GM21723 (cell line): Measurements from ENCODE around the gene HPSE2.

Source experiments
- ATAC-seq: cut with Tn5 transposase; IDR thresholded peaks from one replicate; pipeline ENCODE4 v1.9.1; 2021; ENCODE audit warnings: mild to moderate bottlenecking, moderate library complexity; ENCODE audit not compliant: unreplicated experiment

Gene HPSE2

GRCh38 chr10:98469001-98469931 lies 766.4 kb downstream of the HPSE2 start:
- no peak for ATAC-seq

DNA sequence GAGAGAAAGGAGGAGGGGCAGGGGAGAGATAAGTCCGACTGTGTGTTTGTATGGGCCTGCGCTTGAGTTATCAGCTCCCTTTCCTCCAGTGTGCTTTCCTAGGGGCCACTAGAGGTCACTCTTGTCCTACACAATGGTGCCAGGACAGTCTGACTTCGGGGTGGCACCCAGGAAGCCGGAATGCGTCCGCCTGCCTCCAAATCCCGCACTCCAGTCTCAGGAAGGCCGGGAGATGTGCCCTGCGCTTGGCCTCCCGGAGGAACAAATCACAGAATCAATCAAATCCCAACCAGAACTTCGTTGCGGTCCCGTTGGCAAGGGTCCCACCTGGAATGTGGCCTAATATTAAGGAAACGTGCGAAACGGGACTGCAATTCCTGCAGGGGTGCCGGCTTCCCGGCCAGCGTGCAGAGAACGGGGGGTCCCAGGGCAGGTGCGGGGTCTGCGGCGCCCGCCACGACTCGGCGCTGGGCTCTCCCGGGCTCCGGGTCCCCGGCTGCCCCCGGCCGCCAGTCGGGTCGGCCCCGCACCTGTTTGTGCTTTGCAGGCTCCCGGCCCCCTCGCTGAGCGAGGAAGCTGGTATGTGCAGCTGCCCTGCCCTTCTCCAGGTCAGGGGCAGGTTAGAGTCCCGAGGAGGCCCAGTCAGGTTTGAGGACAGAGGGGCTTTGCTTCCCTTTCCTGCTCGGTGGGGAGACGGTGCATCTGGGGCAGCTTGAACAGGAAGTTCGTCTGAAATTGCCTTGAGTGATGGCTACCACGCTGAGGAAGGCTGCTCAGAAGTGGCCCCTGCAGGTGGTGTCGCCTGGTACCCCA lies 767.9 kb downstream of the HPSE2 start:
- ATAC-seq = peak; percentile 98

DNA sequence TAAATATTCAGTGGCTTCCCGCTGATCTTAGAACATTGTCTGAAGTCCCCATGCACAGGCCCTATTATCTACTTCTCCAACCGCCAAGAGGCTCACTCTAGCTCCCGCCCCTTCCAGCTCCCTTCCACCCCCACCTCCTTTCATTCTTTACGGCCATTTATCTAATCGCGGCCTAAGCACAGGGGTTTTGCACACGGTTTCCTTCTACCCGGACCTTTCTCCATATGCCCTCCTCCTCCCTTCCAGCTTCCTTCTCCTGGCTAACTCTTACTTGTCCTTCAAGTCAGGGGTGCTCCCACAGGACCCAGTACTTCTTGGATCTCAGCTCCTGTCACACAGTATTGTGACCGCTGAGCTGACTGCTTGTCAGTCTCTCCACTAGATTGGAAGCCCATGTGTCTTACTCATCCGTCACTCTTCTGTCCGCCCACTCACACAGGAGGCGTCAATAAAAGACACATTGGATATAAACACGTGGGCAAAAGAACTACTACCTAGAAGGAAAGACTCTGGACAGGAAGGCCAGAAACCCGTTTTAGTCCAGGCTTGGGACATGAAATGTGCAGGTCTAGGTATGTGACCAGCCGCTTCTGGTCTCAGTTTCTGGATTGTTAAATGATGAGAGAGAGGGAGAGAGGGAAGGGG lies 768.7 kb downstream of the HPSE2 start:
- ATAC-seq = no peak

- ATAC-seq = no peak
These were observed 769.8 kb downstream of the HPSE2 start for GRCh38 chr10:98465866-98466265.

- no peak for ATAC-seq
These were observed 771.5 kb downstream of the HPSE2 start for GRCh38 chr10:98463976-98464754.

GRCh38 chr10:98463016-98463415 lies 772.6 kb downstream of the HPSE2 start:
- no peak for ATAC-seq

- ATAC-seq = no peak
These were observed 774.2 kb downstream of the HPSE2 start for GRCh38 chr10:98461500-98461842.

DNA sequence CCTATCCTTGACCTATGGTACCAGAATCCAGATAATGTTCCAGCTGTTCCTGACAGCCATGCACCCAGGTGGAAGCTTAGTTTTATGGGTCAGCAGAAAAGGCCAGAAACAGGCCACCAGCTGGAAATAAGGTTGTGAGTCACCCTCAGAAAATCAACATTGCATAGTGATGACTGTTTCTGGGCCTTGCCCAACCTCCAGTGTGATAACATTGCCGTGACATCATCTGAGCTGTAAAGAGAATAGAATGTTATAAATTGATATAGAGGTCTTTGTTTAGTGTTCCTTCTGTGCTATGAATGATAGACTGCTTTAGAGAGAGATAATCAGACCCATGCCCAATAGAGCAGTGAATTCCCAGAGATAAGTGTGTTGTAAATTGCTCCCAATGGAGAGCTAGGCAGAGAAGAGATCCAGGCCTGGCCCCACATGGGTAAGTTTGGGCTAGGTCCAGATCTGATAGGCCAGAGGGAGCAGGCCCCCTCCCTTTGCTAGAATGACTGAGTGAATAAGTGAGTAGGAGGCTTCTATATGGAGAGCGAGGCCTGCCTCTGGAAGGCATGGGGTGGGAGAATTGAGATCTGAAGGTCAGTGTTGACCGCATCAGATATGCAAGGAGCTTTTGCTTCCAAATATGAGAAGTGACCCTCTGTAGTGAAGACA lies 774.7 kb downstream of the HPSE2 start:
- ATAC-seq = no peak

DNA sequence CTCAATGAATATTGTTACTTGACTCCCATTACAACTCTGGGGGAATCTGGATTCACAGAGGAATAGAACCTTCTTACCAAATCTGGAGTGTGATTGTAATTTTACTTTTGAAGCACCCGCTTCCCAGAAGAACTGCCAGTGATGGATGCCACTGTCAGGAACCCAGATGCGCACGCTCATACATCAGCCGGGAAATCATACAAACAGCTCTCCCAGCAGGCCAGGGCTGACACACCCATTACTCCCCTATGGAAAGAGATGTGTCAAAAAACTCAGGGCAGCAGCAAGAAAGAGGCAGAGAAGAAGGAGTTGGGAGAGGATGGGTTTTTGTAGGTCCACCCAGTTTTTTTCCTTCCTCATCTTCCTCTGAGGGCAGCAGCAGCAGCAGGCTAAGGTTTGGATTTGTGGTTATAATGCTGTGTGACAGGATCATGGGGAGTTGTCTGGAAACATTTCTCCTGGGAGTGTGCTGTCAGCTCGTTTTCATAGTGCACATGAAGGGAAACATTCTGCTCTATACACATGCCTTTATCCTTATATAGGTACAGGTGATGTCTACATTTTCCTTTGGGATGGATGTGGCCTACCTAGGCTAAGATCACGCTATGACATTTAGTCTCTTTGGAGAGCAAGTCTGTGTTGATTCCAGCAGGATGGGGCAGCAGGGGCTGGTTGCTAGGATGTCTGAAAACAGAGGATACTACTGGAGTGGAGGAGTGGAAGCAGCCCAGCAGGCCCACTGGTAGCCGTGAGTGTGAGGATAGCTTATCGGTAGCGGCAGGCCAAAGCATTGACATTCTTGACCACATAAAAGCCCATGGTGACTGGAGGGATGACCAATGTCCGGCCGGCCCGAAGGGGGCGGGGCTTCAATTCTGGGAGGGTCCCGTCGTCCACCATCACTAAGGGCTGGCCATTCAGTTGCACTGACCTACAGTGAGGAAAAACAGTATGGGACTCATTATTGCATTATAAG lies 776.6 kb downstream of the HPSE2 start:
- ATAC-seq = no peak

DNA sequence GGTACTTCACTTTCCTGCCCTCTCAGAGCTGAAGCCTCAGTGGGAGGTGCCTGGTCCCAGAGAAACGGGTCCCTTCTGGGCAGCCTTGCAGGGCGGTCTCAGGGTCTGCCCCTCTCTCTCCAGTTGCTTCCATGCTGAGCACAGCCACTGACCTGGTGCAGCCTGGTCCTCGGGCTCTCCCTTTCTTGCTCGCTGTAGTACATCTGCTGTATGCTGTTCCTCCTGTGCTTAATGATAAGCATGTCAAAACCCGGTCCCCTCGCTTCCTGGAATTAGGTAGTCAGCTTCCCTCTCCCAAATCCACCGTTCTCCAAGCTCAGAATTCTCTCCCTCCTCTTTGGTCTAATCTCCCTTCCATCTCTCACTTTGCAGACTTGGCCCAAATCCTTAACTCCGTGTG lies 777.9 kb downstream of the HPSE2 start:
- ATAC-seq = no peak

- ATAC-seq = no peak
These were observed 778.8 kb downstream of the HPSE2 start for GRCh38 chr10:98456686-98457482.

GRCh38 chr10:98456043-98456570 lies 779.5 kb downstream of the HPSE2 start:
- no peak for ATAC-seq

GRCh38 chr10:98453729-98454128 lies 781.9 kb downstream of the HPSE2 start:
- no peak for ATAC-seq

GRCh38 chr10:98450618-98451017 lies 785.0 kb downstream of the HPSE2 start:
- no peak for ATAC-seq

DNA sequence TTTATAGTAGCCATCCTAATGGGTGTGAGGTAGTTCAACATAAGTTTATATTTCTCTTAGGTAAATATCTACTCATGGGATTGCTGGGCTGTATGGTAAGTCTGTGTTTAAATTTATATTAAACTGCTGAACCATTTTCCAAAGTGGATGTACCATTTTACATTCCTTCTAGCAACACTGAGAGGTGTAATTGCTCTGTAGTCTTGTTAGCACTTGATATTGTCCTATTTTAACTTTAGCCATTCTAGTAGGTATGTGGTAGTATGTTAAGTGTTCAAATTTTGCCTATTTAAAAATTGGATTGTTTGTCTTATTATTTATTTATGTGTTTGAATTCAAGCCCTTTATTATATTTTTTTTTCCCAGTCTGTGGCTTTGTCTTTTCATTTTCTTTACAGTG lies 786.4 kb downstream of the HPSE2 start:
- no peak for ATAC-seq

- ATAC-seq = peak; percentile 87
These were observed 788.9 kb downstream of the HPSE2 start, which contains the start of gene HPS1 for GRCh38 chr10:98446661-98447221. Gene HPS1, minus strand, starts transcription at chr10:98446935. Its CDS starts 3,695 bp downstream, at chr10:98443240.

GRCh38 chr10:98446151-98446660 lies 789.4 kb downstream of the HPSE2 start:
- peak; percentile 43 for ATAC-seq
